Natural killer cell (primary cell): ENCODE results near the gene SLC44A5. TPM values are rescaled to one million over a fixed set of nuclear protein-coding genes. Genes with fewer than 3 reads are reported as not detected.

Experiments used
- ATAC-seq, 3 donors: fragments of 150-1000 bp in 2 of 3; fragments of 200-7000 bp in 1 of 3; cut with Tn5 transposase; 1 replicate in 1 of 3; 2 replicates in 2 of 3; pipeline ENCODE4 v1.10.0; 2021; ENCODE audit warnings: mild to moderate bottlenecking in 2 of 3, moderate library complexity in 2 of 3
- DNase-seq, 2 donors: peaks; one replicate each; pipeline versions ENCODE4 v3.0.0 to v3.0.0-alpha.2; 2013 to 2021; ENCODE audit warnings: mixed read lengths in 1 of 2
- H3K27ac ChIP-seq: one replicate; pipeline ENCODE4 v1.5.1; 2013; ENCODE audit warnings: mild to moderate bottlenecking, low read length
- H3K27me3 ChIP-seq: one replicate; pipeline ENCODE4 v1.6.1; 2013; ENCODE audit warnings: low read length; ENCODE audit not compliant: control insufficient read depth, insufficient read depth
- H3K36me3 ChIP-seq: one replicate; pipeline ENCODE4 v1.6.1; 2013; ENCODE audit warnings: low read length; ENCODE audit not compliant: control insufficient read depth, insufficient read depth
- H3K4me1 ChIP-seq: one replicate; pipeline ENCODE4 v1.6.1; 2013; ENCODE audit warnings: low read length; ENCODE audit not compliant: control insufficient read depth, insufficient read depth
- H3K4me3 ChIP-seq: one replicate; pipeline ENCODE4 v1.5.1; 2013; ENCODE audit warnings: low read length
- H3K9me3 ChIP-seq: one replicate; pipeline ENCODE4 v1.6.1; 2013; ENCODE audit warnings: low read length; ENCODE audit not compliant: control insufficient read depth, insufficient read depth
- H3K27ac Mint-ChIP-seq, 2 donors: one replicate each; pipeline ENCODE4 v1.8.0; 2022; ENCODE audit warnings: mild to moderate bottlenecking in 2 of 2, mixed read lengths in 2 of 2, moderate library complexity in 1 of 2
- H3K27me3 Mint-ChIP-seq, 2 donors: one replicate each; pipeline ENCODE4 v1.8.0; 2022; ENCODE audit warnings: low read depth in 2 of 2, mixed read lengths in 2 of 2
- H3K36me3 Mint-ChIP-seq: one replicate; pipeline ENCODE4 v1.8.0; 2022; ENCODE audit warnings: mixed read lengths
- H3K4me1 Mint-ChIP-seq, 2 donors: one replicate each; pipeline ENCODE4 v1.8.0; 2022; ENCODE audit warnings: mixed read lengths in 2 of 2
- H3K4me3 Mint-ChIP-seq: one replicate; pipeline ENCODE4 v1.8.0; 2022; ENCODE audit warnings: mild to moderate bottlenecking, moderate library complexity, mixed read lengths
- H3K9me3 Mint-ChIP-seq, 2 donors: one replicate each; pipeline ENCODE4 v1.8.0; 2022; ENCODE audit warnings: mixed read lengths in 2 of 2
- CTCF ChIP-seq: fragments of 200-600 bp; IDR thresholded peaks from one replicate; pipeline ENCODE4 v1.8.0; 2022; ENCODE audit warnings: antibody characterized with exemption
- WGBS: methylation state at CpG from one replicate; pipeline ENCODE4 v1.1.7; 2013; ENCODE audit warnings: missing lambda C conversion rate; ENCODE audit not compliant: insufficient coverage; 5-methylcytosine and 5-hydroxymethylcytosine counted together
- intact Hi-C: fragments of 100-400 bp; cut with micrococcal nuclease; formaldehyde crosslinking; loops from one replicate; pipeline ENCODE4 v1.14.2; 2022
- total RNA-seq, 4 donors: library from RNA; stranded (reverse); fragments of 120-200 nt in 1 of 4; gene quantifications; one replicate each; pipeline versions ENCODE4 v1.2.3 to v1.2.4, GENCODE V29; 2013 to 2022

Gene SLC44A5
- total RNA-seq, 3 donors from 2014 or later (not counting 1 experiment from before 2014, with no cell fraction given), result 0.15 to 1.2 TPM; not detected in 1

- DNase-seq (no peak), ATAC-seq (no peak)
- no peaks in the 10 kb centered on the region for H3K36me3 ChIP-seq
- no peaks in the 10 kb centered on the region for H3K27me3 Mint-ChIP-seq
- H3K27ac ChIP-seq, result no peak overlapping the region
- 80% methylated on average over 1 of the region's 2 CpGs for WGBS
- intact Hi-C loops, result no loop called here
- no peak for TF ChIP-seq CTCF
- H3K4me1 ChIP-seq, result no peaks in the 10 kb centered on the region
- no peaks in the 10 kb centered on the region for H3K4me1 Mint-ChIP-seq
- H3K27ac Mint-ChIP-seq, result no peak overlapping the region
- H3K4me3 Mint-ChIP-seq, result no peak overlapping the region
- no peak overlapping the region for H3K4me3 ChIP-seq
- H3K9me3 Mint-ChIP-seq, result peaks cover 4 to 9% of the 10 kb centered on the region in 2 donors
- H3K27me3 ChIP-seq, result no peaks in the 10 kb centered on the region
- H3K9me3 ChIP-seq, result peaks cover 6% of the 10 kb centered on the region
- H3K36me3 Mint-ChIP-seq, result no peaks in the 10 kb centered on the region
Observed at GRCh38 chr1:75312620-75313019, 298.3 kb downstream of the SLC44A5 start.

GRCh38 chr1:75310067-75310466, 300.8 kb downstream of the SLC44A5 start:
- no peak for DNase-seq
- no peaks in the 10 kb centered on the region for H3K4me1 Mint-ChIP-seq
- H3K4me3 ChIP-seq, result no peak overlapping the region
- no peak for TF ChIP-seq CTCF
- H3K27me3 ChIP-seq, result no peaks in the 10 kb centered on the region
- H3K9me3 Mint-ChIP-seq, result peaks cover 4 to 6% of the 10 kb centered on the region in 2 donors
- H3K27me3 Mint-ChIP-seq, result no peaks in the 10 kb centered on the region
- no peak overlapping the region for H3K27ac Mint-ChIP-seq
- no peaks in the 10 kb centered on the region for H3K36me3 ChIP-seq
- no peaks in the 10 kb centered on the region for H3K36me3 Mint-ChIP-seq
- ATAC-seq, result no peak
- no peaks in the 10 kb centered on the region for H3K4me1 ChIP-seq
- intact Hi-C loops, result no loop called here
- H3K9me3 ChIP-seq, result peaks cover 6% of the 10 kb centered on the region
- H3K4me3 Mint-ChIP-seq, result no peak overlapping the region
- H3K27ac ChIP-seq, result no peak overlapping the region

GRCh38 chr1:75308365-75308764, 302.5 kb downstream of the SLC44A5 start:
- intact Hi-C loops, result no loop called here
- no peak overlapping the region for H3K27ac ChIP-seq
- DNase-seq (no peak), ATAC-seq (no peak)
- Mint-ChIP-seq H3K36me3 (no peaks in the 10 kb centered on the region), H3K27me3 (no peaks in the 10 kb centered on the region), H3K9me3 (peaks cover 4% of the 10 kb centered on the region in 2 donors), H3K4me1 (no peaks in the 10 kb centered on the region), H3K4me3 (no peak overlapping the region), H3K27ac (no peak overlapping the region)
- H3K36me3 ChIP-seq, result no peaks in the 10 kb centered on the region
- H3K4me3 ChIP-seq, result no peak overlapping the region
- H3K9me3 ChIP-seq, result peaks cover 6% of the 10 kb centered on the region
- no peaks in the 10 kb centered on the region for H3K4me1 ChIP-seq
- TF ChIP-seq CTCF, result no peak
- WGBS, result 87% methylated on average over 2 of the region's 2 CpGs
- no peaks in the 10 kb centered on the region for H3K27me3 ChIP-seq

- DNase-seq (no peak), ATAC-seq (no peak)
- H3K27me3 Mint-ChIP-seq, result no peaks in the 10 kb centered on the region
- intact Hi-C loops, result no loop called here
- no peaks in the 10 kb centered on the region for H3K36me3 Mint-ChIP-seq
- no peaks in the 10 kb centered on the region for H3K36me3 ChIP-seq
- no peak overlapping the region for H3K27ac ChIP-seq
- peaks cover 3 to 4% of the 10 kb centered on the region in 2 donors for H3K9me3 Mint-ChIP-seq
- no peak overlapping the region for H3K4me3 Mint-ChIP-seq
- TF ChIP-seq CTCF, result no peak
- H3K4me1 Mint-ChIP-seq, result no peaks in the 10 kb centered on the region
- H3K9me3 ChIP-seq, result no peaks in the 10 kb centered on the region
- no peaks in the 10 kb centered on the region for H3K27me3 ChIP-seq
- H3K4me3 ChIP-seq, result no peak overlapping the region
- no peak overlapping the region for H3K27ac Mint-ChIP-seq
- no CpG with 5 or more reads among the region's 2 CpGs for WGBS
- H3K4me1 ChIP-seq, result no peaks in the 10 kb centered on the region
Observed at GRCh38 chr1:75305061-75305460, 305.9 kb downstream of the SLC44A5 start.
